GM10266 (cell line): ENCODE measurements around the gene TOM1L2.

Source experiments
- DNase-seq: peaks from one replicate; pipeline ENCODE4 v3.0.0; 2012; ENCODE audit errors: extremely low spot score
- TF ChIP-seq, protein P1 (sequence below): IDR thresholded peaks from 2 replicates; pipeline ENCODE4 v1.5.1; 2012; ENCODE audit warnings: mild to moderate bottlenecking, low read depth; ENCODE audit not compliant: control insufficient read depth, insufficient read depth; ENCODE audit errors: missing control alignments

Gene TOM1L2

DNA sequence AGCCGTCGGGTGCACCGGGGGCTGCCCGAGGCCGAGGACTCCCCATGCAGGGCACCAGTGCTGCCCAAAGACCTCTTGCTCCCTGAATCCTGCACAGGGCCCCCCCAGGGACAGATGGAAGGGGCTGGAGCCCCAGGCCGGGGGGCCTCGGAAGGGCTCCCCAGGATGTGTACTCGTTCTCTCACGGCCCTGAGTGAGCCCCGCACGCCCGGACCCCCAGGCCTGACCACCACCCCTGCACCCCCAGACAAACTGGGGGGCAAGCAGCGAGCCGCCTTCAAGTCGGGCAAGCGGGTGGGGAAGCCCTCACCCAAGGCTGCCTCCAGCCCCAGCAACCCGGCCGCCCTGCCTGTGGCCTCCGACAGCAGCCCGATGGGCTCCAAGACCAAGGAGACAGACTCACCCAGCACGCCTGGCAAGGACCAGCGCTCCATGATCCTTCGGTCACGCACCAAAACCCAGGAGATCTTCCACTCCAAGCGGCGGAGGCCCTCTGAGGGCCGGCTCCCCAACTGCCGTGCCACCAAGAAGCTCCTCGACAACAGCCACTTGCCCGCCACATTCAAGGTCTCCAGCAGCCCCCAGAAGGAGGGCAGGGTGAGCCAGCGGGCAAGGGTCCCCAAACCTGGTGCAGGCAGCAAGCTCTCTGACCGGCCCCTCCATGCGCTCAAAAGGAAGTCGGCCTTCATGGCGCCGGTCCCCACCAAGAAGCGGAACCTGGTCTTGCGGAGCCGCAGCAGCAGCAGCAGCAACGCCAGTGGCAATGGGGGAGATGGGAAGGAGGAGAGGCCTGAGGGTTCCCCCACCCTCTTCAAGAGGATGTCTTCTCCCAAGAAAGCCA lies 176.0 kb downstream of the TOM1L2 start:
- DNase-seq: no peak
- TF ChIP-seq, protein P1, sequence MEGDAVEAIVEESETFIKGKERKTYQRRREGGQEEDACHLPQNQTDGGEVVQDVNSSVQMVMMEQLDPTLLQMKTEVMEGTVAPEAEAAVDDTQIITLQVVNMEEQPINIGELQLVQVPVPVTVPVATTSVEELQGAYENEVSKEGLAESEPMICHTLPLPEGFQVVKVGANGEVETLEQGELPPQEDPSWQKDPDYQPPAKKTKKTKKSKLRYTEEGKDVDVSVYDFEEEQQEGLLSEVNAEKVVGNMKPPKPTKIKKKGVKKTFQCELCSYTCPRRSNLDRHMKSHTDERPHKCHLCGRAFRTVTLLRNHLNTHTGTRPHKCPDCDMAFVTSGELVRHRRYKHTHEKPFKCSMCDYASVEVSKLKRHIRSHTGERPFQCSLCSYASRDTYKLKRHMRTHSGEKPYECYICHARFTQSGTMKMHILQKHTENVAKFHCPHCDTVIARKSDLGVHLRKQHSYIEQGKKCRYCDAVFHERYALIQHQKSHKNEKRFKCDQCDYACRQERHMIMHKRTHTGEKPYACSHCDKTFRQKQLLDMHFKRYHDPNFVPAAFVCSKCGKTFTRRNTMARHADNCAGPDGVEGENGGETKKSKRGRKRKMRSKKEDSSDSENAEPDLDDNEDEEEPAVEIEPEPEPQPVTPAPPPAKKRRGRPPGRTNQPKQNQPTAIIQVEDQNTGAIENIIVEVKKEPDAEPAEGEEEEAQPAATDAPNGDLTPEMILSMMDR: no peak

DNA sequence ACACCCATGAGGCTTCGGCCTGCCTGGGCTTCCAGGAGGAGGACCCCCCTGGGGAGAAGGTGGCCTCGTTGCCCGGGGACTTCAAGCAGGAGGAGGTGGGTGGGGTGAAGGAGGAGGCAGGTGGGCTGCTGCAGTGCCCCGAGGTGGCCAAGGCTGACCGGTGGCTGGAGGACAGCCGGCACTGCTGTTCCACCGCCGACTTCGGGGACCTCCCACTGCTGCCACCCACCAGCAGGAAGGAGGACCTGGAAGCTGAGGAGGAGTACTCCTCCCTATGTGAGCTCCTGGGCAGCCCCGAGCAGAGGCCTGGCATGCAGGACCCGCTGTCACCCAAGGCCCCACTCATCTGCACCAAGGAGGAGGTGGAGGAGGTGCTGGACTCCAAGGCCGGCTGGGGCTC lies 176.9 kb downstream of the TOM1L2 start:
- no peak for DNase-seq
- TF ChIP-seq, protein P1: no peak

DNA sequence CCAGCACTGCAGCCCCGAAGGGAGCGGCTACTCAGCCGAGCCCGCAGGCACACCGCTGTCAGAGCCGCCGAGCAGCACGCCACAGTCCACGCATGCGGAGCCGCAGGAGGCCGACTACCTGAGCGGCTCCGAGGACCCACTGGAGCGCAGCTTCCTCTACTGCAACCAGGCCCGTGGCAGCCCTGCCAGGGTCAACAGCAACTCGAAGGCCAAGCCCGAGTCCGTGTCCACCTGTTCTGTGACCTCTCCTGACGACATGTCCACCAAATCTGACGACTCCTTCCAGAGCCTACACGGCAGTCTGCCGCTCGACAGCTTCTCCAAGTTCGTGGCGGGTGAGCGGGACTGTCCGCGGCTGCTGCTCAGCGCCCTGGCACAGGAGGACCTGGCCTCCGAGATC lies 177.8 kb downstream of the TOM1L2 start:
- TF ChIP-seq, protein P1: no peak
- DNase-seq: no peak
